ENCODE measurements around the gene AARS2.
"Not testable (repeated sequence)": the region's sequence is repeated elsewhere in the genome, so short reads cannot be mapped to it uniquely, and the experiment has no call there.

GRCh38 chr6:44350650-44350994 lies 37.5 kb upstream of the AARS2 start:
- not testable (repeated sequence) for TF ChIP-seq CTCF, POLR2A (IDR thresholded peaks at IDR 0.05)

Measured in adrenal gland (tissue), 5 donors.